ENCODE results near the gene CAMTA1.

GRCh38 chr1:7281821-7282220, 496.6 kb downstream of the CAMTA1 start:
- no peak for TF ChIP-seq RAD21 (conservative IDR thresholded peaks at IDR 0.05)
- TF ChIP-seq EP300 (conservative IDR thresholded peaks at IDR 0.05; ENCODE audit: poor library complexity, severe bottlenecking) = no peak
- TF ChIP-seq TAF1 (IDR thresholded peaks at IDR 0.05; ENCODE audit: low read depth) = no peak
- TF ChIP-seq CTCF (IDR thresholded peaks at IDR 0.05; ENCODE audit: poor library complexity, severe bottlenecking) = no peak
- TF ChIP-seq EZH2 (IDR thresholded peaks at IDR 0.05; ENCODE audit: borderline replicate concordance, insufficient read depth, low read length, poor library complexity, severe bottlenecking) = no peak
- TF ChIP-seq MXI1 (conservative IDR thresholded peaks at IDR 0.05; ENCODE audit: poor library complexity, severe bottlenecking) = no peak

Data from neural cell (in vitro differentiated cells).